Measurements from ENCODE around the gene OBP2A.
"Not testable (repeated sequence)": the region's sequence is repeated elsewhere in the genome, so short reads cannot be mapped to it uniquely, and the experiment has no call there.

Gene OBP2A

DNA sequence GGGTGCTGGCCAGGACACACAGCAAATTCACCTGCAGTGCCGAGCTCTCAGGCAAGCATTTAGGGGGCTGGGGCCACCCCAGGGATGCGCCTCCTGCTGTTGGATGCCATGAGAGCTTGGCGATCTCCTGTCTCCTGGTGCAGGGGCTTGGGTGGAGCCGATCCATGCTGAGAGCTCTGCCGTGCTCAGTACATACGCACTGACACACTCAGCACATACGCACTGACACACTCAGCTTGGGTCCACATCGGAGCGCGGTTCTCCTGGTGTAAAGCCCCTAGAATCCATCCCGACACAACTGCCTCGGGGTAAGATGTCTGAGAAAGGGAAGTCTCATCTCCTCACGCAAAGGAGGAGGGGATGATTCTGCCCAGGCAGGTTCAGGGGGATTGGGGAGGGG is 10.3 kb upstream of the OBP2A start:
- not testable (repeated sequence) for H3K27ac ChIP-seq (ENCODE audit: low read depth, low read length, poor library complexity, severe bottlenecking); H2AFZ ChIP-seq (ENCODE audit: low read length); H3K4me2 ChIP-seq (ENCODE audit: low read length); H3K9me3 ChIP-seq (ENCODE audit: low read length); H3K36me3 ChIP-seq (ENCODE audit: insufficient read depth, low read length); H3K9me2 ChIP-seq (ENCODE audit: low read depth, low read length); H3K27me3 ChIP-seq (ENCODE audit: insufficient read depth, low read length); H3K4me1 ChIP-seq (ENCODE audit: insufficient read depth, low read length, severe bottlenecking); H3K79me2 ChIP-seq (ENCODE audit: insufficient read depth, low read length); H3K4me3 ChIP-seq (ENCODE audit: low read depth, low read length, poor library complexity, severe bottlenecking); H3F3A ChIP-seq (ENCODE audit: insufficient read depth, low read length); H4K20me1 ChIP-seq (ENCODE audit: insufficient read depth, low read length); H3K9ac ChIP-seq (ENCODE audit: low read length)

- H3K9me3 ChIP-seq (ENCODE audit: low read length), result no peaks in the 10 kb centered on the region
- no peak overlapping the region for H2AFZ ChIP-seq (ENCODE audit: low read length)
- no peaks in the 10 kb centered on the region for H4K20me1 ChIP-seq (ENCODE audit: insufficient read depth, low read length)
- no peaks in the 10 kb centered on the region for H3K36me3 ChIP-seq (ENCODE audit: insufficient read depth, low read length)
- no peaks in the 10 kb centered on the region for H3K4me1 ChIP-seq (ENCODE audit: insufficient read depth, low read length, severe bottlenecking)
- H3K4me3 ChIP-seq (ENCODE audit: low read depth, low read length, poor library complexity, severe bottlenecking), result no peak overlapping the region
- no peaks in the 10 kb centered on the region for H3K79me2 ChIP-seq (ENCODE audit: insufficient read depth, low read length)
- H3K27ac ChIP-seq (ENCODE audit: low read depth, low read length, poor library complexity, severe bottlenecking), result no peak overlapping the region
- no peak overlapping the region for H3K4me2 ChIP-seq (ENCODE audit: low read length)
- H3K27me3 ChIP-seq (ENCODE audit: insufficient read depth, low read length), result no peaks in the 10 kb centered on the region; the same call in 1 of the 2 replicates
- TF ChIP-seq EZH2 (IDR thresholded peaks at IDR 0.05; ENCODE audit: borderline replicate concordance, low read length) (no peak), CTCF (IDR thresholded peaks at IDR 0.05; ENCODE audit: low read length) (no peak)
- H3F3A ChIP-seq (ENCODE audit: insufficient read depth, low read length), result no peaks in the 10 kb centered on the region
- H3K9ac ChIP-seq (ENCODE audit: low read length), result no peak overlapping the region
- H3K9me2 ChIP-seq (ENCODE audit: low read depth, low read length), result no peaks in the 10 kb centered on the region
These were observed 9.7 kb upstream of the OBP2A start for GRCh38 chr9:135536216-135536615.

- not testable (repeated sequence) for H3K79me2 ChIP-seq (ENCODE audit: insufficient read depth, low read length); H3K4me2 ChIP-seq (ENCODE audit: low read length); H3K27me3 ChIP-seq (ENCODE audit: insufficient read depth, low read length); H3K4me1 ChIP-seq (ENCODE audit: insufficient read depth, low read length, severe bottlenecking); H3K27ac ChIP-seq (ENCODE audit: low read depth, low read length, poor library complexity, severe bottlenecking); H3K36me3 ChIP-seq (ENCODE audit: insufficient read depth, low read length); H3K9me3 ChIP-seq (ENCODE audit: low read length); H3F3A ChIP-seq (ENCODE audit: insufficient read depth, low read length); H2AFZ ChIP-seq (ENCODE audit: low read length); H3K9ac ChIP-seq (ENCODE audit: low read length); H3K4me3 ChIP-seq (ENCODE audit: low read depth, low read length, poor library complexity, severe bottlenecking); H4K20me1 ChIP-seq (ENCODE audit: insufficient read depth, low read length); H3K9me2 ChIP-seq (ENCODE audit: low read depth, low read length)
These were observed 2.5 kb upstream of the OBP2A start for GRCh38 chr9:135543262-135543894.

GRCh38 chr9:135544981-135545635 is 818 bp upstream of the OBP2A start:
- Histone ChIP-seq H3K4me3 (ENCODE audit: low read depth, low read length, poor library complexity, severe bottlenecking) (no peak overlapping the region), H3K4me2 (ENCODE audit: low read length) (no peak overlapping the region), H3K9ac (ENCODE audit: low read length) (no peak overlapping the region), H3K4me1 (ENCODE audit: insufficient read depth, low read length, severe bottlenecking) (no peaks in the 10 kb centered on the region), H4K20me1 (ENCODE audit: insufficient read depth, low read length) (no peaks in the 10 kb centered on the region), H3F3A (ENCODE audit: insufficient read depth, low read length) (no peaks in the 10 kb centered on the region), H3K79me2 (ENCODE audit: insufficient read depth, low read length) (no peaks in the 10 kb centered on the region), H2AFZ (ENCODE audit: low read length) (no peak overlapping the region), H3K9me2 (ENCODE audit: low read depth, low read length) (no peaks in the 10 kb centered on the region), H3K27ac (ENCODE audit: low read depth, low read length, poor library complexity, severe bottlenecking) (no peak overlapping the region), H3K9me3 (ENCODE audit: low read length) (no peaks in the 10 kb centered on the region), H3K36me3 (ENCODE audit: insufficient read depth, low read length) (no peaks in the 10 kb centered on the region), H3K27me3 (ENCODE audit: insufficient read depth, low read length) (no peaks in the 10 kb centered on the region)
- TF ChIP-seq EZH2 (IDR thresholded peaks at IDR 0.05; ENCODE audit: borderline replicate concordance, low read length) (no peak), CTCF (IDR thresholded peaks at IDR 0.05; ENCODE audit: low read length) (no peak)

GRCh38 chr9:135546792-135547617 is 1.1 kb downstream of the OBP2A start:
- H4K20me1 ChIP-seq (ENCODE audit: insufficient read depth, low read length); H3K9ac ChIP-seq (ENCODE audit: low read length); H2AFZ ChIP-seq (ENCODE audit: low read length); H3K4me3 ChIP-seq (ENCODE audit: low read depth, low read length, poor library complexity, severe bottlenecking); H3K27me3 ChIP-seq (ENCODE audit: insufficient read depth, low read length); H3K4me2 ChIP-seq (ENCODE audit: low read length); H3K9me2 ChIP-seq (ENCODE audit: low read depth, low read length); H3K36me3 ChIP-seq (ENCODE audit: insufficient read depth, low read length); H3F3A ChIP-seq (ENCODE audit: insufficient read depth, low read length); H3K27ac ChIP-seq (ENCODE audit: low read depth, low read length, poor library complexity, severe bottlenecking); H3K79me2 ChIP-seq (ENCODE audit: insufficient read depth, low read length); H3K4me1 ChIP-seq (ENCODE audit: insufficient read depth, low read length, severe bottlenecking); H3K9me3 ChIP-seq (ENCODE audit: low read length): not testable (repeated sequence)

Measured in OCI-LY1 (cell line).